GM18873 (cell line): ENCODE results near the gene IFNA13.

Source experiments
- ATAC-seq: cut with Tn5 transposase; IDR thresholded peaks from one replicate; pipeline ENCODE4 v1.9.1; 2021; ENCODE audit warnings: mild to moderate bottlenecking, moderate library complexity, moderate number of reproducible peaks; ENCODE audit not compliant: unreplicated experiment, low FRiP score

The IFNA13 gene

GRCh38 chr9:21362287-21362686 lies 5.6 kb downstream of the IFNA13 start:
- no peak for ATAC-seq

- peak; percentile 87 for ATAC-seq
Observed at GRCh38 chr9:21357479-21358460, 10.1 kb downstream of the IFNA13 start.

- no peak for ATAC-seq
Observed at GRCh38 chr9:21350787-21351186, 17.1 kb downstream of the IFNA13 start, which contains the start of gene IFNA6. Gene IFNA6, minus strand, starts transcription at chr9:21350887. Its CDS starts 0 bp downstream, at chr9:21350887.

- no peak for ATAC-seq
Observed at GRCh38 chr9:21348430-21348970, 19.4 kb downstream of the IFNA13 start.

DNA sequence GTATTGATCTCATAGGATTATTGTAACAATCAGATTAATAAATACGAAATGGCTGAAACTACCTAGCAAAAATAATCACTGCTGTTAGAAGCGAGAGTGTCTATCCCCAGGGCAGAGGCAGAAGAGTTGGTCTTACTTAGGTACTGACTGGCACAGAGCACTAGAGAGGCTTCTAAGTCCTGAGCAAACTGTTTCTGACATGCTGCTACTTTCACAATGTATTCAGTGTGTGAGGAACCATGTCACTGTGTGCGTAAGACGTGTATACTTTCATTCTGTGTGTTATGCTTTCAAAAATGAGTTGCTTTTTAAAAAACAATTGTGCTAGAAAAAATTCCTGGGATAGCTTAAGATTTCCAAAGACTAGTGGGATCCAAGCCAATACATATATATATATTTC lies 27.1 kb downstream of the IFNA13 start:
- ATAC-seq = no peak

DNA sequence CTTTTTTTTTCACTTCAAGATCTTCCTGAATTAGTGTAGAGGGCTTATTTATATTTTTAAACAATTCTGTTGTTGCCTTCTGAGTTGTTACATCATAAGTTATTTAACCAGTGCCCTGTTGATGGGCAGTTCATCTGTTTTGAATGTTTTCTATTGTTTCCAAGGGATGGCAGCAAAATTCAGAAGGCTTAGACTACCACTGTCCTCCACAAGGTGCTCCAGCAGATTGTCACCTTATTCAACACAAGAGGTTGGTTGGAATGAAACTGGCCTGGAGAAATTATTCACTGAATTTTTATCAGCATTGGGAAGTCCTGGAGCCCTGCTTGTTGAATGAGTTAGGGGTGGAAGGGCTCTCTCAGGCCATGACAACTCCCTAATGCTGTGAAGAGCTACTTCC lies 31.4 kb downstream of the IFNA13 start:
- no peak for ATAC-seq

GRCh38 chr9:21334701-21335632 lies 32.9 kb downstream of the IFNA13 start, which contains the start of gene KLHL9:
Gene KLHL9, minus strand, starts transcription at chr9:21335404. Its CDS starts 545 bp downstream, at chr9:21334859.
- ATAC-seq = peak; percentile 85

- no peak for ATAC-seq
Observed at GRCh38 chr9:21333226-21333625, 34.6 kb downstream of the IFNA13 start.

DNA sequence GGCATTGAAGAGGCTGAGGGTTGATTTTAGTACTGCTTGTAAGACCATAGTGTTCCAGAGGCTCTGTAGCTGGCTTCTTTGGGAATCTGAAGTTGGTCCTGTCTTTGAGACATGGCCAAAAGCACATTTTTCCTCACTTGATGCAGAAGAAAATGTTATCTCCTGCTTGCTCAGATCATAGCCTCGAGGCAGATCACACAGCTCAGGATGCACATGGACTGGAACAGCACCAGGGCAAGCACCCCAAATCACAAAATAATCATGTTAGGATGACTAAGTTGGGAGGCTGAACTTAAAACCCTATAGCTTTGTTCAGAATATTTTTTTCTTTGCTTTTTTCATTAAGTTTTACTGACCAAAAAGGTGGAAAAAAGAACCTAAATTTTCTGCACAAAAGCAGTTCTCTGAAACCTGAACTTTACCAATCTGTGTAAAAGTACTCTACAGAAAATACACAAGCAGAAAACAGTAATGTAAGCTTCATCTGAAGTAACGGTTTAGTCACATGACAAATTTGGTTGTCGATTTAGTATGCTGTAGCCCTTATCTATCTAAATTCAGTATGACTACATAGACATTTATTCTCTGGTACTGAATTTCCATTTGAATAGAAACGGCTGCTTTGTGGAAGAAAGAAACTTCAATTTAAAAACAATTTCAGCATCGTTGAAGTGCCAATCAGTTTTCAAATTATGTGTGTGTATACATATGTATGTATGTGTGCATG lies 36.0 kb downstream of the IFNA13 start:
- no peak for ATAC-seq

GRCh38 chr9:21326526-21327139 lies 41.2 kb downstream of the IFNA13 start:
- peak; percentile 71 for ATAC-seq

- no peak for ATAC-seq
Observed at GRCh38 chr9:21324047-21324446, 43.8 kb downstream of the IFNA13 start.

DNA sequence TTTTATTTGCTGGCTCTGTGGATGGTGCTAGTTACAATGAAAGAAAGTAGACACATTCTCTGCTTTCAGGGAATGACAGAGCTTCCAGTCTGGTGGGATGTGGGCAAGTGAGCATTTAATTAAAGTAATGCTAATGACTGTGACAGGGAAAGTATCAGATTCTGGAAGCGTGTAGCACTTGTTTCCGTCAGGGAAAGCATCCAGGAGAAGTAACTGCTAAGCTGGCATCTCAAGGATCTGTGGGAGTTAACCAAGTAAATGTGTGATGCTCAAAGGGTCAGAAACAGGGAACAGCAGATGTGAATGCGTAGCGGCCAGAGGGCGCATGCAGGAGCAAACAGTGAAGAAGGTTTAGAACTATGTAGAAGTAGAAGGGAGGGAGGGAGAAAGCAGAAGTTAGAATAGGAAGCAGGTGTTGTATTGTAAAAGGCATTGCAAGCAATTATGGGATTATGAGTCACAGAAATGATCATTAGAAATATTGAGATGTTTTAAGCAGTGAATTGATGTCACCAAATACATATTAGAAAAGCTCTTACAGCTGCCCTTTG lies 44.9 kb downstream of the IFNA13 start:
- no peak for ATAC-seq

GRCh38 chr9:21320465-21320864 lies 47.4 kb downstream of the IFNA13 start:
- ATAC-seq = no peak

DNA sequence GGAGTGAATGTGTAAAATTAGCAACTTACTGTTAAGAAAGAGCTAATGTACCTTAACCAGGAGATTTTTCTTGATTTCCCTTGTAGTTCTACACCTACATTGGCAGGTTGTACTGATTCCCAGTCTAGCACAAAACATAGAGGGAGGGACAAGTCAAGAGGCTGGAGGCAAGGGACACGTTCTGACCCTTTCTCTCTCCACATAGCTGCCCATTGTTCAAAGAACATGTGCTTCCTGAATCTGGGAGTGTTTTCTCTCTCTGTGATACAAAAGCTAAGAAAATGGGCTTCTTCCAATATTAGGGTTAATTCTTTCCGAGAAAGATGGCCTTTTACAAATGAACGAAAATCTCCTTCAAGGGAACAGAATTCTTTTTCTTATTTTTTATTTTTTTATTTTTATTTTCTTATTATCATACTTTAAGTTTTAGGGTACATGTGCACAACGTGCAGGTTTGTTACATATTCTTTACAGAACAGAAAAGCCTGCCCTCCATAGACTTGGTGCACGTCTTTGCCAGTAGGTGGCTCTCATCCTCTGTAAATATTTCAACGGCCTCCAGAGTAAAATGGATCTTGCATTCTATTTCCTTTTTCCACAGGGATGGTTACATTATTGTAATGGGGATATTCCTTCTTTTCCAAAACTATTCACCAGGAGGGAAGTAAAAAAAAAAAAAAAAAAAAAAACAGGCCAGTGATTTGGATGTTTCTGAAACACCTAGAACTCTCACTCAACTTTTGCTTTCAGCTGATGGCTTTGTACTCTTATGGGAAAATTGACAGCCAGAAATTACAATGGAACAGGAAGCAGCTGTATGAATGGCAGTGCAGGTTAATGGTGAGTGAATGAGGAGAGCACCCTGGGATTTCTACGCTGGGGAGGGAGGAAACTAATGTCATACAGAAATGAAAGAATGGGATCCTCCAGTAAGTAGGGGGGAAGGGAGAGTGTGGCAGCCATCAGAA lies 49.6 kb downstream of the IFNA13 start:
- ATAC-seq = peak; percentile 61
